SK-N-MC (cell line): ENCODE results near the gene AMOT.

ENCODE experiments used
- DNase-seq: peaks from one replicate; pipeline ENCODE4 v3.0.0-alpha.2; 2011; ENCODE audit warnings: low read depth, low spot score
- H3K27ac ChIP-seq: fragments of 200-600 bp; sonication (generic); 2 replicates; pipeline ENCODE4 v1.5.1; 2016; ENCODE audit warnings: mixed run types
- H3K36me3 ChIP-seq: fragments of 200-600 bp; sonication (generic); 2 replicates; pipeline ENCODE4 v1.6.1; 2017; ENCODE audit warnings: antibody characterized with exemption, low read length, mixed read lengths; ENCODE audit not compliant: insufficient read depth
- H3K4me3 ChIP-seq: fragments of 200-600 bp; sonication (generic); 2 replicates; pipeline ENCODE4 v1.5.1; 2016
- H3K9ac ChIP-seq: fragments of 200-600 bp; sonication (generic); 2 replicates; pipeline ENCODE4 v1.8.0; 2017; ENCODE audit warnings: mixed run types, mixed read lengths; ENCODE audit not compliant: insufficient read length
- H3K9me3 ChIP-seq: fragments of 200-600 bp; sonication (generic); 2 replicates; pipeline ENCODE4 v1.6.1; 2017; ENCODE audit warnings: low read depth, mild to moderate bottlenecking, antibody characterized with exemption, low read length, moderate library complexity, mixed read lengths
- EZH2 ChIP-seq: fragments of 200-600 bp; sonication (generic); IDR thresholded peaks from one replicate; pipeline ENCODE4 v1.6.1; 2017; ENCODE audit warnings: antibody characterized with exemption
- FOXP2 ChIP-seq: optimal IDR thresholded peaks from 2 replicates; pipeline ENCODE3; 2011; ENCODE audit warnings: mild to moderate bottlenecking, moderate library complexity; ENCODE audit not compliant: insufficient read depth; ENCODE audit errors: extremely low read length, control extremely low read depth
- POLR2AphosphoS5 ChIP-seq: IDR thresholded peaks from 2 replicates; pipeline ENCODE4 v1.6.1; 2012; ENCODE audit warnings: mild to moderate bottlenecking, low read depth, low read length, borderline replicate concordance

Gene AMOT

DNA sequence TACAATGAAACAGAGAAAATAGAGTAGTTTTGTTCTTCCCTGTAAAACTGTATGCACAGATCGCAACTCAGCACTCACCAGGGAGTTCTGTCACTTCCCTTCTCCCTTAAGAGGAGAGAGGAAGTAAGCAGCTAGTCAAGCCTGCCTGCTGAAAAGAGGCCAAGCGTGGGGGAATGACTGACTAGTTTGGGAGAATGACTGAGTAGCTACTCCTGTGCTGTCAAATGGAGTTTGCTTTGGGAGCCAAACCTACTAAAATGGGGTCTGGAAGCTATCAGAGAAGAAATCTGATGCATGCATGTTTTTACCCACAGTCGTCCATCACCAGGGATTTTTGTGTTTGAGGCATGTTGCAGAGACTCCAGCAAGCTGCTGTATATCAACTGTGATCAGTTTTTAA lies 106.3 kb downstream of the AMOT start:
- Histone ChIP-seq H3K4me3 (no peak overlapping the region), H3K9me3 (no peaks in the 10 kb centered on the region), H3K27ac (no peak overlapping the region), H3K9ac (no peak overlapping the region), H3K36me3 (no peaks in the 10 kb centered on the region)
- DNase-seq, result no peak
- no peak for TF ChIP-seq EZH2

- no peak for TF ChIP-seq POLR2AphosphoS5
- no peak for TF ChIP-seq EZH2
- TF ChIP-seq FOXP2, result no peak
- no peaks in the 10 kb centered on the region for H3K36me3 ChIP-seq
- H3K9ac ChIP-seq, result no peak overlapping the region
- no peak overlapping the region for H3K27ac ChIP-seq
- no peak overlapping the region for H3K4me3 ChIP-seq
- no peaks in the 10 kb centered on the region for H3K9me3 ChIP-seq
- DNase-seq, result no peak
These were observed 108.8 kb downstream of the AMOT start for GRCh38 chrX:112731793-112732192.
